ENCODE data around the gene TSPEAR. TPM values are rescaled to one million over a fixed set of nuclear protein-coding genes. Genes with fewer than 3 reads are reported as not detected.

TSPEAR gene
- total and polyA plus RNA-seq, 9 of the 15 experiments (the other 6 are each of a cell fraction or from before 2014, with no cell fraction given) = not detected

- TF ChIP-seq ZNF764 (CRISPR knock-in tag; IDR thresholded peaks at IDR 0.05; ENCODE audit: low read depth) = no peak
- no peak for TF ChIP-seq ZNF398 (CRISPR knock-in tag; IDR thresholded peaks at IDR 0.05)
- no peak for TF ChIP-seq HMGN3 (IDR thresholded peaks at IDR 0.05; ENCODE audit: borderline replicate concordance, extremely low read depth, insufficient read length, low read depth, low read length)
- TF ChIP-seq TAF7 (tag; IDR thresholded peaks at IDR 0.05) = no peak
- peak in 1 of 2 experiments; percentile 79; a peak in 3 of 4 replicates for TF ChIP-seq TBL1XR1 (IDR thresholded peaks at IDR 0.05; ENCODE audit: low read length in 2 of 2)
- TF ChIP-seq FIP1L1 (IDR thresholded peaks at IDR 0.05; ENCODE audit: low read depth, low read length, poor library complexity, severe bottlenecking) = no peak
- peak; percentile 92 for TF ChIP-seq MTA2 (IDR thresholded peaks at IDR 0.05; ENCODE audit: low read depth)
- no peak for TF ChIP-seq SFPQ (IDR thresholded peaks at IDR 0.05; ENCODE audit: low read depth, low read length)
- peak; percentile 57; the same call in 1 of the 2 replicates for TF ChIP-seq STAT5A (IDR thresholded peaks at IDR 0.05; ENCODE audit: borderline replicate concordance, low read length)
- no peak for TF ChIP-seq ZNF143 (CRISPR knock-in tag; IDR thresholded peaks at IDR 0.05)
- no peak for TF ChIP-seq ELK3 (CRISPR knock-in tag; IDR thresholded peaks at IDR 0.05)
- TF ChIP-seq ZNF592 (IDR thresholded peaks at IDR 0.05) = peak; percentile 91
- TF ChIP-seq ZBTB9 (CRISPR knock-in tag; IDR thresholded peaks at IDR 0.05) = no peak
These were observed 117.6 kb downstream of the TSPEAR start (continued) for GRCh38 chr21:44593598-44594405.
